ENCODE data around the gene CMTM8.
"Not testable (repeated sequence)": the region's sequence is repeated elsewhere in the genome, so short reads cannot be mapped to it uniquely, and the experiment has no call there.

Gene CMTM8

GRCh38 chr3:32374788-32375595, 136.5 kb downstream of the CMTM8 start:
- Histone ChIP-seq H3K4me1 (ENCODE audit: insufficient read depth, low read length) (peaks cover 3% of the 10 kb centered on the region), H2AFZ (ENCODE audit: low read depth, low read length) (peak overlapping the region; percentile 66), H3K4me3 (ENCODE audit: low read length) (no peak overlapping the region), H3K9me3 (ENCODE audit: low read length) (no peaks in the 10 kb centered on the region), H3K36me3 (ENCODE audit: insufficient read depth, low read length) (no peaks in the 10 kb centered on the region), H3K27me3 (ENCODE audit: insufficient read depth, low read length) (no peaks in the 10 kb centered on the region)

GRCh38 chr3:32375596-32375930, 137.1 kb downstream of the CMTM8 start:
- Histone ChIP-seq H3K36me3 (ENCODE audit: insufficient read depth, low read length) (no peaks in the 10 kb centered on the region), H2AFZ (ENCODE audit: low read depth, low read length) (no peak overlapping the region), H3K27me3 (ENCODE audit: insufficient read depth, low read length) (no peaks in the 10 kb centered on the region), H3K4me3 (ENCODE audit: low read length) (no peak overlapping the region), H3K4me1 (ENCODE audit: insufficient read depth, low read length) (peaks cover 9% of the 10 kb centered on the region), H3K9me3 (ENCODE audit: low read length) (no peaks in the 10 kb centered on the region)

GRCh38 chr3:32376115-32376514, 137.6 kb downstream of the CMTM8 start:
- no peak overlapping the region for H3K4me3 ChIP-seq (ENCODE audit: low read length)
- no peaks in the 10 kb centered on the region for H3K9me3 ChIP-seq (ENCODE audit: low read length)
- H2AFZ ChIP-seq (ENCODE audit: low read depth, low read length): no peak overlapping the region
- H3K27me3 ChIP-seq (ENCODE audit: insufficient read depth, low read length): no peaks in the 10 kb centered on the region
- peaks cover 14% of the 10 kb centered on the region for H3K4me1 ChIP-seq (ENCODE audit: insufficient read depth, low read length)
- H3K36me3 ChIP-seq (ENCODE audit: insufficient read depth, low read length): no peaks in the 10 kb centered on the region

GRCh38 chr3:32379831-32380500, 141.5 kb downstream of the CMTM8 start:
- Histone ChIP-seq H3K27me3 (ENCODE audit: insufficient read depth, low read length) (no peaks in the 10 kb centered on the region), H3K36me3 (ENCODE audit: insufficient read depth, low read length) (no peaks in the 10 kb centered on the region), H2AFZ (ENCODE audit: low read depth, low read length) (peak overlapping the region; percentile 74), H3K4me1 (ENCODE audit: insufficient read depth, low read length) (peaks cover 19% of the 10 kb centered on the region), H3K4me3 (ENCODE audit: low read length) (no peak overlapping the region), H3K9me3 (ENCODE audit: low read length) (no peaks in the 10 kb centered on the region)

GRCh38 chr3:32381922-32382321, 143.4 kb downstream of the CMTM8 start:
- H2AFZ ChIP-seq (ENCODE audit: low read depth, low read length): no peak overlapping the region
- H3K4me1 ChIP-seq (ENCODE audit: insufficient read depth, low read length): peaks cover 28% of the 10 kb centered on the region
- H3K27me3 ChIP-seq (ENCODE audit: insufficient read depth, low read length): no peaks in the 10 kb centered on the region
- no peaks in the 10 kb centered on the region for H3K36me3 ChIP-seq (ENCODE audit: insufficient read depth, low read length)
- H3K4me3 ChIP-seq (ENCODE audit: low read length): no peak overlapping the region
- no peaks in the 10 kb centered on the region for H3K9me3 ChIP-seq (ENCODE audit: low read length)

GRCh38 chr3:32383136-32383711, 144.7 kb downstream of the CMTM8 start:
- H3K9me3 ChIP-seq (ENCODE audit: low read length): no peaks in the 10 kb centered on the region
- peaks cover 28% of the 10 kb centered on the region for H3K4me1 ChIP-seq (ENCODE audit: insufficient read depth, low read length)
- H3K4me3 ChIP-seq (ENCODE audit: low read length): no peak overlapping the region
- H3K27me3 ChIP-seq (ENCODE audit: insufficient read depth, low read length): no peaks in the 10 kb centered on the region
- H3K36me3 ChIP-seq (ENCODE audit: insufficient read depth, low read length): no peaks in the 10 kb centered on the region
- H2AFZ ChIP-seq (ENCODE audit: low read depth, low read length): no peak overlapping the region

- Histone ChIP-seq H2AFZ (ENCODE audit: low read depth, low read length) (no peak overlapping the region), H3K9me3 (ENCODE audit: low read length) (no peaks in the 10 kb centered on the region), H3K4me3 (ENCODE audit: low read length) (no peak overlapping the region), H3K4me1 (ENCODE audit: insufficient read depth, low read length) (peaks cover 25% of the 10 kb centered on the region), H3K36me3 (ENCODE audit: insufficient read depth, low read length) (no peaks in the 10 kb centered on the region), H3K27me3 (ENCODE audit: insufficient read depth, low read length) (no peaks in the 10 kb centered on the region)
Observed at GRCh38 chr3:32384938-32385337, 146.5 kb downstream of the CMTM8 start.

- Histone ChIP-seq H3K4me3 (ENCODE audit: low read length) (no peak overlapping the region), H3K27me3 (ENCODE audit: insufficient read depth, low read length) (no peaks in the 10 kb centered on the region), H2AFZ (ENCODE audit: low read depth, low read length) (no peak overlapping the region), H3K9me3 (ENCODE audit: low read length) (no peaks in the 10 kb centered on the region), H3K36me3 (ENCODE audit: insufficient read depth, low read length) (no peaks in the 10 kb centered on the region), H3K4me1 (ENCODE audit: insufficient read depth, low read length) (peaks cover 14% of the 10 kb centered on the region)
Observed at GRCh38 chr3:32387512-32387911, 149.0 kb downstream of the CMTM8 start.

- peaks cover 22% of the 10 kb centered on the region for H3K4me1 ChIP-seq (ENCODE audit: insufficient read depth, low read length)
- H3K4me3 ChIP-seq (ENCODE audit: low read length); H3K36me3 ChIP-seq (ENCODE audit: insufficient read depth, low read length); H2AFZ ChIP-seq (ENCODE audit: low read depth, low read length); H3K27me3 ChIP-seq (ENCODE audit: insufficient read depth, low read length); H3K9me3 ChIP-seq (ENCODE audit: low read length): not testable (repeated sequence)
Observed at GRCh38 chr3:32389577-32389976, 151.1 kb downstream of the CMTM8 start.

GRCh38 chr3:32391643-32392535, 153.4 kb downstream of the CMTM8 start, which contains the start of gene CMTM7:
TSS of gene CMTM7 (plus strand) at chr3:32391853. CDS start at chr3:32391907, 54 bp downstream.
- peak within 1 kb of the TSS; percentile 64 for H3K4me3 ChIP-seq (ENCODE audit: low read length)
- no peaks in the 10 kb centered on the region for H3K9me3 ChIP-seq (ENCODE audit: low read length)
- no peaks in the 10 kb centered on the region for H3K27me3 ChIP-seq (ENCODE audit: insufficient read depth, low read length)
- no peaks in the 10 kb centered on the region for H3K36me3 ChIP-seq (ENCODE audit: insufficient read depth, low read length)
- peak within 1 kb of the TSS; percentile 38 for H2AFZ ChIP-seq (ENCODE audit: low read depth, low read length)
- H3K4me1 ChIP-seq (ENCODE audit: insufficient read depth, low read length): peaks cover 11% of the 10 kb centered on the region

- H3K4me1 ChIP-seq (ENCODE audit: insufficient read depth, low read length): peaks cover 11% of the 10 kb centered on the region
- no peaks in the 10 kb centered on the region for H3K27me3 ChIP-seq (ENCODE audit: insufficient read depth, low read length)
- H3K36me3 ChIP-seq (ENCODE audit: insufficient read depth, low read length): no peaks in the 10 kb centered on the region
- no peaks in the 10 kb centered on the region for H3K9me3 ChIP-seq (ENCODE audit: low read length)
- H2AFZ ChIP-seq (ENCODE audit: low read depth, low read length): peak overlapping the region; percentile 38
- peak overlapping the region; percentile 64 for H3K4me3 ChIP-seq (ENCODE audit: low read length)
Observed at GRCh38 chr3:32392536-32393302, 154.2 kb downstream of the CMTM8 start.

GRCh38 chr3:32395496-32395895, 157.0 kb downstream of the CMTM8 start:
- H3K4me1 ChIP-seq (ENCODE audit: insufficient read depth, low read length): peaks cover 13% of the 10 kb centered on the region
- H3K4me3 ChIP-seq (ENCODE audit: low read length): no peak overlapping the region
- H3K36me3 ChIP-seq (ENCODE audit: insufficient read depth, low read length): no peaks in the 10 kb centered on the region
- H3K9me3 ChIP-seq (ENCODE audit: low read length): no peaks in the 10 kb centered on the region
- H2AFZ ChIP-seq (ENCODE audit: low read depth, low read length): no peak overlapping the region
- no peaks in the 10 kb centered on the region for H3K27me3 ChIP-seq (ENCODE audit: insufficient read depth, low read length)

Measured in neuron (in vitro differentiated cells).